ENCODE results near the gene BLCAP.
"Not testable (repeated sequence)": the region's sequence is repeated elsewhere in the genome, so short reads cannot be mapped to it uniquely, and the experiment has no call there.

BLCAP gene

GRCh38 chr20:37477041-37477440 lies 50.6 kb downstream of the BLCAP start:
- no peak for DNase-seq

- no peak for DNase-seq
Observed at GRCh38 chr20:37475252-37475651, 52.4 kb downstream of the BLCAP start.

GRCh38 chr20:37474386-37474785 lies 53.3 kb downstream of the BLCAP start:
- no peak for DNase-seq

- DNase-seq: no peak
Observed at GRCh38 chr20:37473249-37474000, 54.3 kb downstream of the BLCAP start.

- DNase-seq: not testable (repeated sequence)
Observed at GRCh38 chr20:37472435-37472834, 55.2 kb downstream of the BLCAP start.

GRCh38 chr20:37471741-37472235 lies 55.9 kb downstream of the BLCAP start:
- no peak for DNase-seq

- DNase-seq: not testable (repeated sequence)
Observed at GRCh38 chr20:37470190-37470589, 57.5 kb downstream of the BLCAP start.

GRCh38 chr20:37469531-37469930 lies 58.1 kb downstream of the BLCAP start:
- no peak for DNase-seq

- DNase-seq: no peak
Observed at GRCh38 chr20:37468886-37469285, 58.8 kb downstream of the BLCAP start.

All from CD4-positive, alpha-beta T cell treated with Interleukin-12 subunit alpha and Interleukin-12 subunit beta, for 1 hour (primary cell).